ENCODE measurements around the gene CRCP. TPM values are rescaled to one million over a fixed set of nuclear protein-coding genes. Genes with fewer than 3 reads are reported as not detected.
"Not testable (repeated sequence)": the region's sequence is repeated elsewhere in the genome, so short reads cannot be mapped to it uniquely, and the experiment has no call there.

The CRCP gene
- total RNA-seq, 2 donors from 2014 or later: 17.4 to 19.1 TPM

GRCh38 chr7:66173856-66174255 is 59.2 kb downstream of the CRCP start:
- Histone ChIP-seq H3K27ac (no peak overlapping the region), H3K4me3 (no peak overlapping the region), H3K27me3 (no peaks in the 10 kb centered on the region), H3K9me3 (no peaks in the 10 kb centered on the region), H3K4me1 (no peaks in the 10 kb centered on the region), H3K36me3 (replicated peaks in 1 of 2; ENCODE audit: insufficient read depth in 1 of 2, low read depth in 2 of 2) (no peaks in the 10 kb centered on the region)
- DNase-seq: no peak
- ATAC-seq: no peak
- 80 to 89% methylated on average over 5 of the region's 5 CpGs for WGBS, 2 donors
- TF ChIP-seq CTCF (IDR thresholded peaks at IDR 0.05) (no peak), POLR2A (IDR thresholded peaks at IDR 0.05) (no peak)
- intact Hi-C loops (cut with DNase I): no loop called here

GRCh38 chr7:66175006-66175405 is 60.4 kb downstream of the CRCP start:
- H3K27me3 ChIP-seq; H3K36me3 ChIP-seq (replicated peaks in 1 of 2; ENCODE audit: insufficient read depth in 1 of 2, low read depth in 2 of 2); H3K4me3 ChIP-seq; H3K4me1 ChIP-seq; DNase-seq; H3K9me3 ChIP-seq; ATAC-seq; intact Hi-C loops (cut with DNase I); H3K27ac ChIP-seq: not testable (repeated sequence)
- WGBS, 2 donors: 89 to 96% methylated on average over 8 of the region's 8 CpGs

GRCh38 chr7:66176914-66177313 is 62.3 kb downstream of the CRCP start:
- 77 to 88% methylated on average over 1 to 2 of the region's 2 CpGs for WGBS, 2 donors
- DNase-seq: no peak
- Histone ChIP-seq H3K9me3 (no peaks in the 10 kb centered on the region), H3K27ac (no peak overlapping the region), H3K4me1 (no peaks in the 10 kb centered on the region), H3K27me3 (no peaks in the 10 kb centered on the region), H3K4me3 (no peak overlapping the region), H3K36me3 (replicated peaks in 1 of 2; ENCODE audit: insufficient read depth in 1 of 2, low read depth in 2 of 2) (no peaks in the 10 kb centered on the region)
- no peak for ATAC-seq
- intact Hi-C loops (cut with DNase I): no loop called here
- no peak for TF ChIP-seq POLR2A (IDR thresholded peaks at IDR 0.05)
- no peak for TF ChIP-seq CTCF (IDR thresholded peaks at IDR 0.05)

- DNase-seq: no peak
- Histone ChIP-seq H3K4me3 (no peak overlapping the region), H3K9me3 (no peaks in the 10 kb centered on the region), H3K36me3 (replicated peaks in 1 of 2; ENCODE audit: insufficient read depth in 1 of 2, low read depth in 2 of 2) (no peaks in the 10 kb centered on the region), H3K4me1 (no peaks in the 10 kb centered on the region), H3K27me3 (no peaks in the 10 kb centered on the region), H3K27ac (no peak overlapping the region)
- no peak for ATAC-seq
- WGBS, 2 donors: 87 to 90% methylated on average over 2 of the region's 2 CpGs
- TF ChIP-seq POLR2A (IDR thresholded peaks at IDR 0.05) (no peak), CTCF (IDR thresholded peaks at IDR 0.05) (no peak)
- intact Hi-C loops (cut with DNase I): no loop called here
Observed at GRCh38 chr7:66178258-66178657, 63.6 kb downstream of the CRCP start.

GRCh38 chr7:66181329-66181728 is 66.7 kb downstream of the CRCP start:
- H3K4me1 ChIP-seq: no peaks in the 10 kb centered on the region
- H3K27me3 ChIP-seq: no peaks in the 10 kb centered on the region
- no peak for DNase-seq
- TF ChIP-seq POLR2A (IDR thresholded peaks at IDR 0.05) (no peak), CTCF (IDR thresholded peaks at IDR 0.05) (no peak)
- intact Hi-C loops (cut with DNase I): no loop called here
- ATAC-seq: no peak
- no peaks in the 10 kb centered on the region for H3K9me3 ChIP-seq
- H3K36me3 ChIP-seq (replicated peaks in 1 of 2; ENCODE audit: insufficient read depth in 1 of 2, low read depth in 2 of 2): no peaks in the 10 kb centered on the region
- no peak overlapping the region for H3K27ac ChIP-seq
- no peak overlapping the region for H3K4me3 ChIP-seq

Measured in body of pancreas (tissue), 4 donors.